OCI-LY3 (cell line): ENCODE data around the gene PRSS50.

Experiments used
- H2AFZ ChIP-seq: fragments of 200-600, 300-600 bp; shearing (Covaris generic); 2 replicates; pipeline ENCODE4 v1.6.0; 2014; ENCODE audit warnings: antibody characterized with exemption, low read depth, low read length
- H3K27ac ChIP-seq: fragments of 200-600, 300-600 bp; sonication (generic); 2 replicates; pipeline ENCODE4 v1.5.1; 2014; ENCODE audit warnings: mild to moderate bottlenecking, low read length, moderate library complexity, mixed read lengths
- H3K27me3 ChIP-seq: fragments of 200-600, 300-600 bp; sonication (generic); 2 replicates; pipeline ENCODE4 v1.6.1; 2014; ENCODE audit warnings: low read depth, low read length, mixed read lengths
- H3K36me3 ChIP-seq: fragments of 200-600, 300-600 bp; sonication (generic); replicated peaks from 2 replicates; pipeline ENCODE3; 2014; ENCODE audit warnings: low read depth, low read length, mixed read lengths
- H3K4me1 ChIP-seq: fragments of 300-600, 200-600 bp; sonication (generic); 2 replicates; pipeline ENCODE4 v1.6.1; 2014; ENCODE audit warnings: low read length, mixed read lengths
- H3K4me2 ChIP-seq: fragments of 200-600, 300-600 bp; sonication (generic); 2 replicates; pipeline ENCODE4 v1.6.1; 2014; ENCODE audit warnings: low read length, mixed read lengths
- H3K4me3 ChIP-seq: fragments of 300-600, 200-600 bp; sonication (generic); 2 replicates; pipeline ENCODE4 v1.5.1; 2014; ENCODE audit warnings: antibody characterized with exemption, mild to moderate bottlenecking, low read length, moderate library complexity
- H3K79me2 ChIP-seq: fragments of 300-600, 200-600 bp; shearing (Covaris generic); 2 replicates; pipeline ENCODE4 v1.6.1; 2014; ENCODE audit warnings: mild to moderate bottlenecking, low read length, mixed read lengths
- H3K9ac ChIP-seq: fragments of 300-600, 200-600 bp; shearing (Covaris generic); 2 replicates; pipeline ENCODE4 v1.6.0; 2014; ENCODE audit warnings: mild to moderate bottlenecking, low read length, moderate library complexity
- H3K9me3 ChIP-seq: fragments of 200-600, 300-600 bp; shearing (Covaris generic); 2 replicates; pipeline ENCODE4 v1.6.1; 2014; ENCODE audit warnings: low read length, mixed read lengths; ENCODE audit not compliant: insufficient read depth
- H4K20me1 ChIP-seq: fragments of 200-600, 300-600 bp; sonication (generic); 2 replicates; pipeline ENCODE4 v1.6.1; 2016; ENCODE audit warnings: low read length, mixed read lengths; ENCODE audit not compliant: insufficient read depth
- CTCF ChIP-seq: fragments of 200-600, 300-600 bp; sonication (generic); IDR thresholded peaks from 2 replicates; pipeline ENCODE4 v1.5.1; 2014; ENCODE audit warnings: antibody characterized with exemption, low read length, low read depth
- EZH2phosphoT487 ChIP-seq: fragments of 200-600 bp; shearing (Covaris generic); IDR thresholded peaks from 2 replicates; pipeline ENCODE4 v1.6.1; 2018; ENCODE audit warnings: antibody characterized with exemption, mixed run types, low read depth

PRSS50 gene

GRCh38 chr3:46724424-46724823 lies 6.8 kb upstream of the PRSS50 start:
- Histone ChIP-seq H2AFZ (no peak overlapping the region), H3K4me2 (no peak overlapping the region), H3K4me1 (no peaks in the 10 kb centered on the region), H3K27me3 (peaks cover 28% of the 10 kb centered on the region), H4K20me1 (no peaks in the 10 kb centered on the region), H3K9me3 (no peaks in the 10 kb centered on the region), H3K36me3 (no peaks in the 10 kb centered on the region), H3K79me2 (no peaks in the 10 kb centered on the region), H3K9ac (no peak overlapping the region), H3K27ac (no peak overlapping the region), H3K4me3 (no peak overlapping the region)
- TF ChIP-seq EZH2phosphoT487 (no peak), CTCF (no peak)

GRCh38 chr3:46722443-46722842 lies 4.8 kb upstream of the PRSS50 start:
- no peaks in the 10 kb centered on the region for H3K4me1 ChIP-seq
- H3K4me2 ChIP-seq = no peak overlapping the region
- TF ChIP-seq CTCF (no peak), EZH2phosphoT487 (no peak)
- no peaks in the 10 kb centered on the region for H3K79me2 ChIP-seq
- no peak overlapping the region for H2AFZ ChIP-seq
- H3K27me3 ChIP-seq = peaks cover 26% of the 10 kb centered on the region; the same call in 1 of the 2 replicates
- no peak overlapping the region for H3K9ac ChIP-seq
- no peak overlapping the region for H3K4me3 ChIP-seq
- no peak overlapping the region for H3K27ac ChIP-seq
- no peaks in the 10 kb centered on the region for H4K20me1 ChIP-seq
- no peaks in the 10 kb centered on the region for H3K36me3 ChIP-seq
- H3K9me3 ChIP-seq = no peaks in the 10 kb centered on the region

GRCh38 chr3:46721009-46721408 lies 3.3 kb upstream of the PRSS50 start:
- no peak overlapping the region for H3K27ac ChIP-seq
- H3K27me3 ChIP-seq = peaks cover 26% of the 10 kb centered on the region; the same call in 1 of the 2 replicates
- no peak overlapping the region for H2AFZ ChIP-seq
- no peaks in the 10 kb centered on the region for H3K4me1 ChIP-seq
- no peaks in the 10 kb centered on the region for H3K36me3 ChIP-seq
- H3K9me3 ChIP-seq = no peaks in the 10 kb centered on the region
- no peaks in the 10 kb centered on the region for H3K79me2 ChIP-seq
- H3K4me3 ChIP-seq = no peak overlapping the region
- H3K4me2 ChIP-seq = no peak overlapping the region
- TF ChIP-seq CTCF (no peak), EZH2phosphoT487 (no peak)
- no peak overlapping the region for H3K9ac ChIP-seq
- no peaks in the 10 kb centered on the region for H4K20me1 ChIP-seq

- H3K4me1 ChIP-seq = no peaks in the 10 kb centered on the region
- TF ChIP-seq CTCF (no peak), EZH2phosphoT487 (no peak)
Measured at GRCh38 chr3:46719735-46720271, 2.1 kb upstream of the PRSS50 start.

More at GRCh38 chr3:46719735-46720271, 2.1 kb upstream of the PRSS50 start:
- peaks cover 21% of the 10 kb centered on the region; the same call in 1 of the 2 replicates for H3K27me3 ChIP-seq
- H3K4me2 ChIP-seq = no peak overlapping the region
- H3K4me3 ChIP-seq = no peak overlapping the region
- no peak overlapping the region for H3K27ac ChIP-seq
- H3K9me3 ChIP-seq = no peaks in the 10 kb centered on the region
- no peaks in the 10 kb centered on the region for H4K20me1 ChIP-seq
- no peaks in the 10 kb centered on the region for H3K36me3 ChIP-seq
- no peak overlapping the region for H2AFZ ChIP-seq
- H3K9ac ChIP-seq = no peak overlapping the region
- no peaks in the 10 kb centered on the region for H3K79me2 ChIP-seq
